22Rv1 (cell line): ENCODE results near the gene PPP1R26.
"Not testable (repeated sequence)": the region's sequence is repeated elsewhere in the genome, so short reads cannot be mapped to it uniquely, and the experiment has no call there.

Experiments
- CTCF ChIP-seq: fragments of 450-650 bp; IDR thresholded peaks from 2 replicates; pipeline ENCODE4 v1.5.1; 2017; ENCODE audit warnings: mild to moderate bottlenecking
- ZFX ChIP-seq: fragments of 450-650 bp; IDR thresholded peaks from 2 replicates; pipeline ENCODE4 v1.6.1; 2017; ENCODE audit warnings: antibody characterized with exemption, borderline replicate concordance

GRCh38 chr9:135438581-135439232 lies 40.9 kb upstream of the PPP1R26 start:
- TF ChIP-seq CTCF, ZFX: not testable (repeated sequence)
